Lung (tissue), 12 donors: ENCODE data around the gene PRR3. TPM values are rescaled to one million over a fixed set of nuclear protein-coding genes. Genes with fewer than 3 reads are reported as not detected.

ENCODE experiments used
- ATAC-seq: fragments of 200-7000 bp; cut with Tn5 transposase; one replicate; pipeline ENCODE4 v1.9.1; 2020; ENCODE audit warnings: moderate number of reproducible peaks; ENCODE audit not compliant: insufficient read depth, low FRiP score
- DNase-seq, 3 donors: peaks; one replicate each; pipeline ENCODE4 v3.0.0-alpha.2; 2013 to 2017
- H3K27ac ChIP-seq, 2 donors: one replicate each; pipeline ENCODE4 v1.5.1; 2013; ENCODE audit warnings: mild to moderate bottlenecking in 2 of 2, moderate library complexity in 2 of 2, control low read depth in 1 of 2, inconsistent platforms in 1 of 2, low read depth in 1 of 2, low read length in 1 of 2
- H3K27me3 ChIP-seq, 3 donors: one replicate each; pipeline ENCODE4 v1.5.1; 2013; ENCODE audit warnings: low read length in 2 of 3; ENCODE audit not compliant: control insufficient read depth in 3 of 3, insufficient read depth in 3 of 3
- H3K36me3 ChIP-seq, 4 donors: one replicate each; pipeline ENCODE4 v1.5.1; 2013; ENCODE audit warnings: low read length in 4 of 4, mild to moderate bottlenecking in 1 of 4, moderate library complexity in 1 of 4; ENCODE audit not compliant: control insufficient read depth in 4 of 4, insufficient read depth in 4 of 4
- H3K4me1 ChIP-seq, 5 donors: one replicate each; pipeline ENCODE4 v1.5.1; 2013; ENCODE audit warnings: low read length in 5 of 5, mild to moderate bottlenecking in 2 of 5, moderate library complexity in 1 of 5; ENCODE audit not compliant: control insufficient read depth in 5 of 5, insufficient read depth in 5 of 5
- H3K4me3 ChIP-seq: one replicate; pipeline ENCODE4 v1.5.1; 2013; ENCODE audit warnings: mild to moderate bottlenecking, control low read depth, moderate library complexity
- H3K9ac ChIP-seq, 2 donors: one replicate each; pipeline ENCODE4 v1.5.1; 2013; ENCODE audit warnings: low read length in 2 of 2, control low read depth in 1 of 2; ENCODE audit not compliant: insufficient read depth in 1 of 2
- H3K9me3 ChIP-seq, 4 donors: one replicate each; pipeline ENCODE4 v1.5.1; 2013; ENCODE audit warnings: low read length in 3 of 4, mild to moderate bottlenecking in 1 of 4, moderate library complexity in 1 of 4; ENCODE audit not compliant: control insufficient read depth in 4 of 4, insufficient read depth in 3 of 4
- WGBS, 2 donors: extraction: QIAGEN DNeasy Blood & Tissue Kit; methylation state at CpG; one replicate each; pipeline ENCODE4 v1.1.7; 2013; 5-methylcytosine and 5-hydroxymethylcytosine counted together
- polyA plus RNA-seq, 2 donors: library from polyadenylated mRNA; stranded (reverse); fragments of 200-250 nt; gene quantifications; one replicate each; pipeline ENCODE4 v1.2.1, GENCODE V29; 2013
- total RNA-seq, 2 donors: library from RNA; depleted of rRNA in 1 of 2; stranded (reverse); fragments of >200 nt in 1 of 2; gene quantifications; one replicate each; pipeline ENCODE4 v1.2.1, GENCODE V29; 2014 to 2021
- TF ChIP-seq, protein P1 (sequence below): IDR thresholded peaks from 2 replicates; pipeline ENCODE4 v1.5.1; 2012; ENCODE audit warnings: mild to moderate bottlenecking; ENCODE audit errors: control extremely low read depth, extremely low read depth
- donor health status: control.
- donor health status: control.
- donor health status: Bipolar disorder and iron deficiency.
- donor health status: healthy.
- donor health status: DM: yes; HTN: yes; CAD: no.

The PRR3 gene
- total and polyA plus RNA-seq, 4 donors = 8.4 to 11.5 (median 9.8) TPM

DNA sequence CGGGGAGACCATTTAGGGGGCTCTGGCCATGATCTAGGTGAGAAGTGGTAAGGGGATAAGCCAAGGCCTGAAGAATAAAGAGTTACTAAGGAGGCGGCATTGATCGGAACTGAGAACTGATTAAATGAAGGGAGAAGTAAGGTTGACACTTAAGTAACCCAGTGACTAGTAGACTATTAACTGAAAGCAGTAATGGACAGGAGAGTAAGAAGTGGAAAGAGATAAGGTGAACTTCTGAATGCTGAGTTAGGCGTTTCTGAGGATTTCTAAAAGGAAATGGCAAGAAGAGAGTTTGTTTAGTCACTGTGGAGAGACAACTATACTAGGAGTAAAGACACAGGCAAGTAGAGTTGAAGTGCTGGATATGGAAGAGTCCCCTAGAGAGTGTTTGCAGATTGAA is 16.0 kb downstream of the PRR3 start:
- ATAC-seq (no peak), DNase-seq (no peak)
- H3K36me3 ChIP-seq = peaks cover 7 to 16% (median 12%) of the 10 kb centered on the region in 4 donors
- H3K4me1 ChIP-seq = peaks cover 4 to 26% (median 5%) of the 10 kb centered on the region in 5 donors
- whole genome bisulfite sequencing, 2 donors = 57 to 63% methylated on average over 4 of the region's 4 CpGs
- H3K4me3 ChIP-seq = no peak overlapping the region
- H3K27me3 ChIP-seq = no peaks in the 10 kb centered on the region
- H3K9ac ChIP-seq = no peak overlapping the region
- TF ChIP-seq, protein P1, sequence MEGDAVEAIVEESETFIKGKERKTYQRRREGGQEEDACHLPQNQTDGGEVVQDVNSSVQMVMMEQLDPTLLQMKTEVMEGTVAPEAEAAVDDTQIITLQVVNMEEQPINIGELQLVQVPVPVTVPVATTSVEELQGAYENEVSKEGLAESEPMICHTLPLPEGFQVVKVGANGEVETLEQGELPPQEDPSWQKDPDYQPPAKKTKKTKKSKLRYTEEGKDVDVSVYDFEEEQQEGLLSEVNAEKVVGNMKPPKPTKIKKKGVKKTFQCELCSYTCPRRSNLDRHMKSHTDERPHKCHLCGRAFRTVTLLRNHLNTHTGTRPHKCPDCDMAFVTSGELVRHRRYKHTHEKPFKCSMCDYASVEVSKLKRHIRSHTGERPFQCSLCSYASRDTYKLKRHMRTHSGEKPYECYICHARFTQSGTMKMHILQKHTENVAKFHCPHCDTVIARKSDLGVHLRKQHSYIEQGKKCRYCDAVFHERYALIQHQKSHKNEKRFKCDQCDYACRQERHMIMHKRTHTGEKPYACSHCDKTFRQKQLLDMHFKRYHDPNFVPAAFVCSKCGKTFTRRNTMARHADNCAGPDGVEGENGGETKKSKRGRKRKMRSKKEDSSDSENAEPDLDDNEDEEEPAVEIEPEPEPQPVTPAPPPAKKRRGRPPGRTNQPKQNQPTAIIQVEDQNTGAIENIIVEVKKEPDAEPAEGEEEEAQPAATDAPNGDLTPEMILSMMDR = no peak
- H3K27ac ChIP-seq = no peak overlapping the region
- no peaks in the 10 kb centered on the region for H3K9me3 ChIP-seq

DNA sequence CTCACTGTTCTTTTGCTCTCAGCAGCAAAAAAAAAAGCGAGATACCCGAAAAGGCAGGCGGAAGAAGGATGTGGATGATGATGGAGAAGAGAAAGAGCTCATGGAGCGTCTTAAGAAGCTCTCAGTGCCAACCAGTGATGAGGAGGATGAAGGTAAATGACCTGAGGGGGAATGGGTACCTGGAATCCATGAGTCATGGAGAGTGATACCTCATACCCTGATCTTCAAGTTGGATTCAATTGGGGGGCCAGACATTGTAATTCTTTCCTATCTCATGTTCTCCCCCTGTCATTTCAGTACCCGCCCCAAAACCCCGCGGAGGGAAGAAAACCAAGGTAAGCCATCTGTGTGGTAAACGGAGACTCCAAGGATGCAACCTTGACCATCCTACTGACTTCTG is 21.0 kb downstream of the PRR3 start:
- Histone ChIP-seq H3K9ac (no peak overlapping the region), H3K9me3 (no peaks in the 10 kb centered on the region), H3K4me1 (peaks cover 0 to 3% (median 0%) of the 10 kb centered on the region in 5 donors), H3K36me3 (peaks cover 31 to 50% (median 38%) of the 10 kb centered on the region in 4 donors), H3K27ac (no peak overlapping the region), H3K4me3 (no peak overlapping the region), H3K27me3 (no peaks in the 10 kb centered on the region)
- WGBS, 2 donors = 97 to 98% methylated on average over 8 of the region's 8 CpGs
- DNase-seq (no peak), ATAC-seq (no peak)
- TF ChIP-seq, protein P1 = no peak

DNA sequence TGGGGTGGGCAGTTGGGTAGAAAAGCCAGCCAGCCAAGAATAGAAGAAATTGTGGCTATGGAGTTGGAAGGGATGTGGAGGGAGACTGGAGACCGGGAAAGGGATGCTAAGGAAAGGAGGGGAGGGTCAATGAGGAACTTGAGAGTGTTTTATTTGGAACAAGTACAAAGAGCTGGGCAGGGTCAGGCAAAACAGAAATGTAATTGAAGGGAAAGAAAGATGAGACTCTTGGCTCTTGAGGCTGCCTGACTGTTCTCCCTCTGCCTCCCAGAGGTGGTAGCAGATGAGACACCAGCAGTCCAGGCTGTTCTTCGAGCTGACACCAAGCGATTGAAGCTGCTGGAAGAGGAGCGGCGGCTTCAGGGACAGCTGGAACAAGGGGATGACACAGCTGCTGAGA is 26.8 kb downstream of the PRR3 start:
- Histone ChIP-seq H3K9me3 (no peaks in the 10 kb centered on the region), H3K4me1 (no peaks in the 10 kb centered on the region), H3K27ac (no peak overlapping the region), H3K27me3 (no peaks in the 10 kb centered on the region), H3K4me3 (no peak overlapping the region), H3K9ac (no peak overlapping the region), H3K36me3 (peaks cover 53 to 74% (median 57%) of the 10 kb centered on the region in 4 donors)
- 89 to 97% methylated on average over 5 of the region's 5 CpGs for WGBS, 2 donors
- no peak for ATAC-seq
- TF ChIP-seq, protein P1 = no peak
- no peak for DNase-seq

DNA sequence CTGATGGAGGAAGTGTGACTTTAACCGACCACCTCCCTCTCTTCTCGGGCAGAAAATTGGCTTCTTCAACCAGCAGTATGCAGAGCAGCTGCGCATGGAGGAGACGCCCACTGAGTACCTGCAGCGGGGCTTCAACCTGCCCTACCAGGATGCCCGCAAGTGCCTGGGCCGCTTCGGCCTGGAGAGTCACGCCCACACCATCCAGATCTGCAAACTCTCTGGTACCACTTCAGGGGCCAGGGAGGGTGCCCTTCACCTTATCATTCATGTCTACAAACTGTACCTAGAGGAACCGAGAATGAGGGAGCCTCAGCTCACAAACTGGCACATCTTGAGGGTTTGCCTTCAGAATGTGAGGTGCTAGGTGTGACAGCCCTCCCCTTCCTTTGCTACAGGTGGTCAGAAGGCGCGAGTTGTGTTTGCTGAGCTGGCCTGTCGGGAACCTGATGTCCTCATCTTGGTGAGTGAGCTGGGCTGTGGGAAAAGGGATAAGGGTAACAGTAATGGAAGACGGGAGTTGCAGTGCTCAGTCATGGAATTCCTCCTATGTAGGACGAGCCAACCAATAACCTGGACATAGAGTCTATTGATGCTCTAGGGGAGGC is 32.8 kb downstream of the PRR3 start:
- peaks cover 0 to 8% (median 3%) of the 10 kb centered on the region in 5 donors for H3K4me1 ChIP-seq
- 83 to 90% methylated on average over 15 of the region's 15 CpGs for WGBS, 2 donors
- DNase-seq = no peak
- no peak overlapping the region for H3K4me3 ChIP-seq
- H3K9me3 ChIP-seq = no peaks in the 10 kb centered on the region
- no peak for ATAC-seq
- TF ChIP-seq, protein P1 = no peak
- no peak overlapping the region for H3K9ac ChIP-seq
- H3K27me3 ChIP-seq = no peaks in the 10 kb centered on the region
- peak overlapping the region in 1 of 2 donors; percentile 37 for H3K27ac ChIP-seq
- H3K36me3 ChIP-seq = peaks cover 29 to 66% (median 42%) of the 10 kb centered on the region in 4 donors
